A549 (cell line): ENCODE measurements around the gene TMEM273.

Source experiments
- POLR2A ChIP-seq: IDR thresholded peaks from 2 replicates; pipeline ENCODE4 v1.6.1; 2012; ENCODE audit warnings: mild to moderate bottlenecking, low read length
- POLR2AphosphoS2 ChIP-seq: conservative IDR thresholded peaks from 2 replicates; pipeline ENCODE4 v1.6.1; 2012; ENCODE audit warnings: low read length, improper control_type of control experiment, inconsistent platforms
- TF ChIP-seq, protein P1 (sequence below): fragments of >200 bp; sonication (Bioruptor Twin); formaldehyde crosslinking; IDR thresholded peaks from 3 replicates; pipeline ENCODE4 v1.5.1; 2016
- TF ChIP-seq, protein P2 (sequence below): IDR thresholded peaks from 2 replicates; pipeline ENCODE4 v1.6.1; 2012

DNA sequence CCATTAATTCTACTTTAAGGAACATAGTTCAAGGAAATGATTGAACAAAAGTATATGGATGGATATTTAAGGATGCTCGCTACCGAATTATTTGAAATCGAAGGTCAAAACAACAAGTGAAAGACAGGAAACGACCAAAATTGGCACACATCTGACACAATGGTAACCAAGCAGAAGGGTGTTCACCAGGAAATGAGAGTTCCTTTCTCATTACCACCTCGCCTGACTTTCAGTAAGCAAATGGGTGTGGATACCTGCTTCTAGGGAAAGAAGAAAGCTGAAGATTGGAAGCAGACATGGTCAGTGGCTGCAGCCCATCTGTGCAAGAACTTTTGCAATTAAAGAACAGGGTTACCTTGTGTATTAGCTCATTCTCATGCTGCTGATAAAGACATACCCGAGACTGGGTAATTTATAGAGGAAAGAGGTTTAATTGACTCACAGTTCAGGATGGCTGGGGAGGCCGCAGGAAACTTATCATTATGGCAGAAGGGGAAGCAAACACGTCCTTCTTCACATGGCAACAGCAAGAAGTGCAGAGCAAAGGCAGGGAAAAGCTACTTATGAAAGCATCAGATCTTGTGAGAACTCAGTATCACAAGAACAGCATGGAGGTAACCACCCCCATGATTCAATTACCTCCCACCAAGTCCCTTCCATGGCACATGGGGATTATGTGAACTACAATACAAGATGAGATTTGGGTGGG lies 6.2 kb upstream of the TMEM273 start:
- TF ChIP-seq, protein P1, sequence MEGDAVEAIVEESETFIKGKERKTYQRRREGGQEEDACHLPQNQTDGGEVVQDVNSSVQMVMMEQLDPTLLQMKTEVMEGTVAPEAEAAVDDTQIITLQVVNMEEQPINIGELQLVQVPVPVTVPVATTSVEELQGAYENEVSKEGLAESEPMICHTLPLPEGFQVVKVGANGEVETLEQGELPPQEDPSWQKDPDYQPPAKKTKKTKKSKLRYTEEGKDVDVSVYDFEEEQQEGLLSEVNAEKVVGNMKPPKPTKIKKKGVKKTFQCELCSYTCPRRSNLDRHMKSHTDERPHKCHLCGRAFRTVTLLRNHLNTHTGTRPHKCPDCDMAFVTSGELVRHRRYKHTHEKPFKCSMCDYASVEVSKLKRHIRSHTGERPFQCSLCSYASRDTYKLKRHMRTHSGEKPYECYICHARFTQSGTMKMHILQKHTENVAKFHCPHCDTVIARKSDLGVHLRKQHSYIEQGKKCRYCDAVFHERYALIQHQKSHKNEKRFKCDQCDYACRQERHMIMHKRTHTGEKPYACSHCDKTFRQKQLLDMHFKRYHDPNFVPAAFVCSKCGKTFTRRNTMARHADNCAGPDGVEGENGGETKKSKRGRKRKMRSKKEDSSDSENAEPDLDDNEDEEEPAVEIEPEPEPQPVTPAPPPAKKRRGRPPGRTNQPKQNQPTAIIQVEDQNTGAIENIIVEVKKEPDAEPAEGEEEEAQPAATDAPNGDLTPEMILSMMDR, result no peak
- TF ChIP-seq POLR2AphosphoS2 (no peak), POLR2A (no peak)
- TF ChIP-seq, protein P2, sequence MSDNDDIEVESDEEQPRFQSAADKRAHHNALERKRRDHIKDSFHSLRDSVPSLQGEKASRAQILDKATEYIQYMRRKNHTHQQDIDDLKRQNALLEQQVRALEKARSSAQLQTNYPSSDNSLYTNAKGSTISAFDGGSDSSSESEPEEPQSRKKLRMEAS, result no peak
